GM21526 (cell line): ENCODE data around the gene ARHGAP32.
"Not testable (repeated sequence)": the region's sequence is repeated elsewhere in the genome, so short reads cannot be mapped to it uniquely, and the experiment has no call there.

ENCODE experiments used
- ATAC-seq: cut with Tn5 transposase; IDR thresholded peaks from one replicate; pipeline ENCODE4 v1.9.1; 2021; ENCODE audit warnings: moderate library complexity; ENCODE audit not compliant: unreplicated experiment, low FRiP score

Gene ARHGAP32

GRCh38 chr11:129204150-129204838, 12.2 kb upstream of the ARHGAP32 start:
- ATAC-seq: no peak

- no peak for ATAC-seq
Measured at GRCh38 chr11:129202646-129203045, 10.5 kb upstream of the ARHGAP32 start.

- no peak for ATAC-seq
Measured at GRCh38 chr11:129195682-129196081, 3.6 kb upstream of the ARHGAP32 start.

GRCh38 chr11:129191649-129192048, 476 bp downstream of the ARHGAP32 start:
- ATAC-seq: no peak

GRCh38 chr11:129190087-129190486, 2.0 kb downstream of the ARHGAP32 start:
- no peak for ATAC-seq

- no peak for ATAC-seq
Measured at GRCh38 chr11:129189646-129190045, 2.5 kb downstream of the ARHGAP32 start.

GRCh38 chr11:129185082-129185481, 7.0 kb downstream of the ARHGAP32 start:
- ATAC-seq: not testable (repeated sequence)

GRCh38 chr11:129184581-129184980, 7.5 kb downstream of the ARHGAP32 start:
- ATAC-seq: no peak

- ATAC-seq: no peak
Measured at GRCh38 chr11:129167315-129167714, 24.8 kb downstream of the ARHGAP32 start.

- ATAC-seq: no peak
Measured at GRCh38 chr11:129163714-129164164, 28.4 kb downstream of the ARHGAP32 start.

- ATAC-seq: not testable (repeated sequence)
Measured at GRCh38 chr11:129157080-129157479, 35.0 kb downstream of the ARHGAP32 start.

- ATAC-seq: no peak
Measured at GRCh38 chr11:129155745-129156144, 36.4 kb downstream of the ARHGAP32 start.

- no peak for ATAC-seq
Measured at GRCh38 chr11:129148487-129148886, 43.6 kb downstream of the ARHGAP32 start.

GRCh38 chr11:129146191-129146590, 45.9 kb downstream of the ARHGAP32 start:
- no peak for ATAC-seq

GRCh38 chr11:129145276-129145675, 46.8 kb downstream of the ARHGAP32 start:
- ATAC-seq: no peak

- ATAC-seq: no peak
Measured at GRCh38 chr11:129144256-129144655, 47.9 kb downstream of the ARHGAP32 start.

GRCh38 chr11:129143335-129143734, 48.8 kb downstream of the ARHGAP32 start:
- no peak for ATAC-seq

- no peak for ATAC-seq
Measured at GRCh38 chr11:129141748-129142523, 50.2 kb downstream of the ARHGAP32 start.

- no peak for ATAC-seq
Measured at GRCh38 chr11:129131316-129131715, 60.8 kb downstream of the ARHGAP32 start.

- not testable (repeated sequence) for ATAC-seq
Measured at GRCh38 chr11:129128881-129129620, 63.1 kb downstream of the ARHGAP32 start.

GRCh38 chr11:129119036-129119435, 73.1 kb downstream of the ARHGAP32 start:
- ATAC-seq: no peak
